Prostate gland (tissue), 2 donors: ENCODE measurements around the gene RPTOR.

Experiments
- CTCF ChIP-seq, 4 experiments: fragments of 200-600 bp in 2 of 4; fragments of 450-650 bp in 2 of 4; sonication (generic) in 2 of 4; IDR thresholded peaks; 1 replicate in 3 of 4; 2 replicates in 1 of 4; pipeline ENCODE4 v1.5.1; 2016 to 2019; ENCODE audit warnings: antibody characterized with exemption in 4 of 4, mild to moderate bottlenecking in 2 of 4, moderate library complexity in 2 of 4
- POLR2A ChIP-seq: fragments of 450-650 bp; IDR thresholded peaks from one replicate; pipeline ENCODE4 v1.6.1; 2016; ENCODE audit warnings: antibody characterized with exemption, mild to moderate bottlenecking

GRCh38 chr17:80869481-80870145 lies 325.0 kb downstream of the RPTOR start:
- TF ChIP-seq POLR2A (no peak), CTCF (IDR thresholded peaks at IDR 0.05) (no peak)
